HL-60 (cell line): ENCODE results near the gene VWA2.

ENCODE experiments used
- DNase-seq, 2 experiments: peaks; one replicate each; pipeline ENCODE4 v3.0.0-alpha.2; 2010 to 2020; ENCODE audit warnings: low read depth in 1 of 2, low spot score in 1 of 2
- H3K27ac ChIP-seq: fragments of 250-450 bp; sonication (Bioruptor Pico); replicated peaks from 2 replicates; pipeline ENCODE4 v1.5.1; 2020; ENCODE audit warnings: mild to moderate bottlenecking, moderate library complexity
- H3K27me3 ChIP-seq: fragments of 250-450 bp; sonication (Bioruptor Pico); 2 replicates; pipeline ENCODE4 v1.5.1; 2021; ENCODE audit warnings: mild to moderate bottlenecking, moderate library complexity; ENCODE audit not compliant: insufficient read depth, poor library complexity, severe bottlenecking
- H3K4me3 ChIP-seq: replicated peaks from 2 replicates; pipeline ENCODE4 v1.5.1; 2011; ENCODE audit warnings: mild to moderate bottlenecking, control low read depth, low read length; ENCODE audit not compliant: insufficient read depth
- GABPA ChIP-seq: IDR thresholded peaks from 2 replicates; pipeline ENCODE4 v1.6.1; 2012; ENCODE audit warnings: low read depth
- POLR2AphosphoS5 ChIP-seq: IDR thresholded peaks from 2 replicates; pipeline ENCODE4 v1.6.1; 2012; ENCODE audit warnings: low read depth
- SPI1 ChIP-seq: IDR thresholded peaks from 2 replicates; pipeline ENCODE4 v1.6.1; 2012; ENCODE audit warnings: low read depth, mild to moderate bottlenecking, borderline replicate concordance
- TF ChIP-seq, protein P1 (sequence below): IDR thresholded peaks from 2 replicates; pipeline ENCODE4 v1.6.1; 2012; ENCODE audit warnings: low read depth; ENCODE audit not compliant: insufficient replicate concordance
- TF ChIP-seq, protein P2 (sequence below): IDR thresholded peaks from one replicate; pipeline ENCODE4 v1.5.1; 2011; ENCODE audit warnings: low read length, control low read depth, inconsistent platforms; ENCODE audit not compliant: insufficient read depth

The VWA2 gene

DNA sequence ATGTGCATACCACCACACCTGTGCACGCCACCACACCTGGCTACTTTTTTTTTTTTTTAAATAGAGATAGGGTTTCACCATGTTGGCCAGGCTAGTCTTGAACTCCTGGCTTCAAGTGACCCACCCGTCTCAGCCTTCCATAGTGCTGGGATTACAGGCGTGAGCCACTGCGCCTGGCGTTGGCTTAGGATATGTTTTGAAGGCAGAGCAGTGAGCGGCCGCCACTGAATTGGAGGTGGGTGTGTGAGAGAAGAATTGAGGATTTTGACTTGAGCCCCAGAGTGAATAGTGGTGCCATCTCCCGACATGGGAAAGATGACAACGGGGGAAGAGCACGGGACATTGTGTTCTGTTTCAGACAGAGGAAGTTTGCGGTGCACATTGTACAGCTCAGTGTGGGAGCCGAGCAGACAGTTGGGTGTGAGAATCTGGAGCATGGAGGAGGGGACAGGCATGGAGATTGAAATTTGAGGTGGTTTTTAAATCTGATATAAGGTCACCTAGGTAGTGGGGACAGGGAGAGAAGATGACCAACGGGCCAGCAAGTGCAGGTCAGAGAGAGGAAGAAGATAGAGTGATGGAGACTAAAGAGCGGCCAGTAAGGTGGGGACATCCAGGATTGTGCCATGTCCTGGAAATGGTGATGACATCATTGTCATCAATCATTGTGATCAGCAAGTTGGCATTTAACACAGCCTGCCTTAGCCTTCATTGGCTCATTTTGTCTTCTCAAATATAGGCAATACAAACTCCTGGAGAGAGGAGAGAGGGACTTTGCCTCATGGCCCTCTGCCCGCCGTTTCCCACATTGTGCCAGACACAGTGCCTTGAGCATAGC, 35.8 kb downstream of the VWA2 start:
- Histone ChIP-seq H3K27me3 (no peaks in the 10 kb centered on the region), H3K27ac (no peak overlapping the region), H3K4me3 (no peak overlapping the region)
- no peak for TF ChIP-seq GABPA
- DNase-seq = no peak

- Histone ChIP-seq H3K27me3 (no peaks in the 10 kb centered on the region), H3K4me3 (no peak overlapping the region), H3K27ac (no peak overlapping the region)
- TF ChIP-seq, protein P1, sequence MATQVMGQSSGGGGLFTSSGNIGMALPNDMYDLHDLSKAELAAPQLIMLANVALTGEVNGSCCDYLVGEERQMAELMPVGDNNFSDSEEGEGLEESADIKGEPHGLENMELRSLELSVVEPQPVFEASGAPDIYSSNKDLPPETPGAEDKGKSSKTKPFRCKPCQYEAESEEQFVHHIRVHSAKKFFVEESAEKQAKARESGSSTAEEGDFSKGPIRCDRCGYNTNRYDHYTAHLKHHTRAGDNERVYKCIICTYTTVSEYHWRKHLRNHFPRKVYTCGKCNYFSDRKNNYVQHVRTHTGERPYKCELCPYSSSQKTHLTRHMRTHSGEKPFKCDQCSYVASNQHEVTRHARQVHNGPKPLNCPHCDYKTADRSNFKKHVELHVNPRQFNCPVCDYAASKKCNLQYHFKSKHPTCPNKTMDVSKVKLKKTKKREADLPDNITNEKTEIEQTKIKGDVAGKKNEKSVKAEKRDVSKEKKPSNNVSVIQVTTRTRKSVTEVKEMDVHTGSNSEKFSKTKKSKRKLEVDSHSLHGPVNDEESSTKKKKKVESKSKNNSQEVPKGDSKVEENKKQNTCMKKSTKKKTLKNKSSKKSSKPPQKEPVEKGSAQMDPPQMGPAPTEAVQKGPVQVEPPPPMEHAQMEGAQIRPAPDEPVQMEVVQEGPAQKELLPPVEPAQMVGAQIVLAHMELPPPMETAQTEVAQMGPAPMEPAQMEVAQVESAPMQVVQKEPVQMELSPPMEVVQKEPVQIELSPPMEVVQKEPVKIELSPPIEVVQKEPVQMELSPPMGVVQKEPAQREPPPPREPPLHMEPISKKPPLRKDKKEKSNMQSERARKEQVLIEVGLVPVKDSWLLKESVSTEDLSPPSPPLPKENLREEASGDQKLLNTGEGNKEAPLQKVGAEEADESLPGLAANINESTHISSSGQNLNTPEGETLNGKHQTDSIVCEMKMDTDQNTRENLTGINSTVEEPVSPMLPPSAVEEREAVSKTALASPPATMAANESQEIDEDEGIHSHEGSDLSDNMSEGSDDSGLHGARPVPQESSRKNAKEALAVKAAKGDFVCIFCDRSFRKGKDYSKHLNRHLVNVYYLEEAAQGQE = no peak
- no peak for TF ChIP-seq POLR2AphosphoS5
- TF ChIP-seq SPI1 = no peak
- no peak for TF ChIP-seq GABPA
- TF ChIP-seq, protein P2, sequence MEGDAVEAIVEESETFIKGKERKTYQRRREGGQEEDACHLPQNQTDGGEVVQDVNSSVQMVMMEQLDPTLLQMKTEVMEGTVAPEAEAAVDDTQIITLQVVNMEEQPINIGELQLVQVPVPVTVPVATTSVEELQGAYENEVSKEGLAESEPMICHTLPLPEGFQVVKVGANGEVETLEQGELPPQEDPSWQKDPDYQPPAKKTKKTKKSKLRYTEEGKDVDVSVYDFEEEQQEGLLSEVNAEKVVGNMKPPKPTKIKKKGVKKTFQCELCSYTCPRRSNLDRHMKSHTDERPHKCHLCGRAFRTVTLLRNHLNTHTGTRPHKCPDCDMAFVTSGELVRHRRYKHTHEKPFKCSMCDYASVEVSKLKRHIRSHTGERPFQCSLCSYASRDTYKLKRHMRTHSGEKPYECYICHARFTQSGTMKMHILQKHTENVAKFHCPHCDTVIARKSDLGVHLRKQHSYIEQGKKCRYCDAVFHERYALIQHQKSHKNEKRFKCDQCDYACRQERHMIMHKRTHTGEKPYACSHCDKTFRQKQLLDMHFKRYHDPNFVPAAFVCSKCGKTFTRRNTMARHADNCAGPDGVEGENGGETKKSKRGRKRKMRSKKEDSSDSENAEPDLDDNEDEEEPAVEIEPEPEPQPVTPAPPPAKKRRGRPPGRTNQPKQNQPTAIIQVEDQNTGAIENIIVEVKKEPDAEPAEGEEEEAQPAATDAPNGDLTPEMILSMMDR = no peak
- DNase-seq = no peak
These were observed 37.0 kb downstream of the VWA2 start for GRCh38 chr10:114276066-114276465.

GRCh38 chr10:114276671-114277070, 37.6 kb downstream of the VWA2 start:
- no peak for TF ChIP-seq POLR2AphosphoS5
- TF ChIP-seq, protein P2 = no peak
- TF ChIP-seq SPI1 = no peak
- no peak for TF ChIP-seq GABPA
- TF ChIP-seq, protein P1 = no peak
- DNase-seq = no peak
- Histone ChIP-seq H3K27ac (no peak overlapping the region), H3K27me3 (no peaks in the 10 kb centered on the region), H3K4me3 (no peak overlapping the region)

- no peak for DNase-seq
- TF ChIP-seq, protein P2 = no peak
- no peak for TF ChIP-seq SPI1
- TF ChIP-seq GABPA = no peak
- no peak for TF ChIP-seq POLR2AphosphoS5
- TF ChIP-seq, protein P1 = no peak
- Histone ChIP-seq H3K27ac (no peak overlapping the region), H3K27me3 (no peaks in the 10 kb centered on the region), H3K4me3 (no peak overlapping the region)
These were observed 39.3 kb downstream of the VWA2 start for GRCh38 chr10:114278140-114278883.
